ENCODE data around the gene VPS33B. TPM values are rescaled to one million over a fixed set of nuclear protein-coding genes. Genes with fewer than 3 reads are reported as not detected.

The VPS33B gene
- total and polyA plus RNA-seq, 8 donors: 4.2 to 18.9 (median 6.2) TPM

- intact Hi-C loops (cut with DNase I): loop anchor here (5.0 to 10.0 kb wide), 4 partner anchors 167 to 220 kb away; no protein-coding TSS in a partner anchor
- no peak for FAIRE-seq
- H3K27me3 ChIP-seq: no peaks in the 10 kb centered on the region
- no peaks in the 10 kb centered on the region for H3K9me3 ChIP-seq
- 43 to 53% methylated on average over 2 of the region's 2 CpGs for WGBS, 2 donors
- H3K4me3 ChIP-seq: no peak overlapping the region
- no peak for TF ChIP-seq CTCF (IDR thresholded peaks at IDR 0.05)
- H3K27ac ChIP-seq: no peak overlapping the region
- no peak for ATAC-seq
- no peaks in the 10 kb centered on the region for H3K36me3 ChIP-seq
- DNase-seq: no peak
- no peaks in the 10 kb centered on the region for H3K4me1 ChIP-seq
Measured at GRCh38 chr15:91054816-91055215, 32.4 kb upstream of the VPS33B start.

- no peak for ATAC-seq
Measured at GRCh38 chr15:91051248-91051647, 28.9 kb upstream of the VPS33B start.

DNA sequence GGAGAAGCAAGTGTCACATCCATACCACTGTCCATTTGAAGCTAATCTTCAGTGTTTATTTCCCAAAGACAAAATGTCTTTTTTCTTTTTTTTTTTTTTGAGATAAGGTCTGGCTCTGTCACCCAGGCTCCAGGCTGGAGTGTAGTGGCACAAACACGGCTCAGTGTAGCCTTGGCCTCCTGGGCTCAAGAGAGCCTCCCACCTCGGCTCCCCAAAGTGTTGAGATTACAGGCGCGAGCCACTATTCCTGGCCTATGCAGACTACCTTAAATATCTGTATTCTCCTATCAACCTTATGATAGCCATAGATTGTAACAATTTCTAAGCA, 27.7 kb upstream of the VPS33B start:
- 18 to 20% methylated on average over 4 of the region's 4 CpGs for WGBS, 2 donors
- H3K27ac ChIP-seq: no peak overlapping the region
- intact Hi-C loops (cut with DNase I): loop anchor here (5.0 to 10.0 kb wide), 3 partner anchors 175 to 225 kb away; no protein-coding TSS in a partner anchor
- no peaks in the 10 kb centered on the region for H3K27me3 ChIP-seq
- no peak for TF ChIP-seq CTCF (IDR thresholded peaks at IDR 0.05)
- FAIRE-seq: no peak
- ATAC-seq: peak; percentile 22 to 48 (median 31)
- H3K36me3 ChIP-seq: no peaks in the 10 kb centered on the region
- no peaks in the 10 kb centered on the region for H3K4me1 ChIP-seq
- H3K4me3 ChIP-seq: no peak overlapping the region
- no peaks in the 10 kb centered on the region for H3K9me3 ChIP-seq
- DNase-seq: no peak

More at GRCh38 chr15:91051248-91051647, 28.9 kb upstream of the VPS33B start:
- WGBS, 2 donors: 63 to 66% methylated on average over 8 of the region's 8 CpGs
- Histone ChIP-seq H3K9me3 (no peaks in the 10 kb centered on the region), H3K4me3 (no peak overlapping the region), H3K36me3 (no peaks in the 10 kb centered on the region), H3K4me1 (no peaks in the 10 kb centered on the region), H3K27me3 (no peaks in the 10 kb centered on the region), H3K27ac (no peak overlapping the region)
- intact Hi-C loops (cut with DNase I): loop anchor here (5.0 to 10.0 kb wide), 3 partner anchors 174 to 224 kb away; no protein-coding TSS in a partner anchor
- no peak for FAIRE-seq
- no peak for TF ChIP-seq CTCF (IDR thresholded peaks at IDR 0.05)
- DNase-seq: no peak

DNA sequence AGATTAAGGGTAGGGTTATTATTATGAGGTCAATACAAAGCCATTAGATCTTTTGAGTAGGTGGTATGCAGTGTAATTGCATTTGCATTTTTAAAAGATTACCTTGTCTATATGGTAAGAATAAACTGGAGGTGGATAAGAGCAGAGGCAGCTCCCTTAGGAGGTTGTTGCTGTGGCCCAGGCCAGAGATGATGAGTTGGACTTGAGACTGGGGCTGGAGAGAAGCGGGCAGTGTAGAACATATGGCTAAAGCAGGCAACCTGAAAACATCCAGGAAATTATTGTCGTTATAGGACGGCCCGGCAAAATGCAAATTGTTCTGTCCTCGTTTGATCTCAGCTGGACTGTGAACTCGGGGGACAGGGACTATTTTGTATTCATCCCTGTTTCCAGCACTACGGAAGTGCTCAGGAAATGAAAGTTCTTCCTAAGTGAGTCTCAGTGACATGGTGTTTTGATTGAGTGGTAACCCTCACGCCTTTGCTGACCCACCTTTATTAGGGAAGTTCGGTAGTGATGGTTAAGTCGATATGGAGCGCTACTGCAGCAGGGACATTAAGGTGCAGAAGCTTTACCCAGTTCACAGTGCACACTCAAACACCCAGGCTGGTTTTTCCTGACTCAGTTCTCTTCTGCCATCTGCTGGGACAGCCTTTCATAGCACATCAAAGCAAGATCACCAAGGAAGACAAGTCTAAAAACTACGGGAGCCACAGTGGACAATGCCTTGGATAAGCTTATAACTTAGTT, 27.2 kb upstream of the VPS33B start:
- Histone ChIP-seq H3K36me3 (no peaks in the 10 kb centered on the region), H3K27me3 (no peaks in the 10 kb centered on the region), H3K9me3 (no peaks in the 10 kb centered on the region), H3K27ac (no peak overlapping the region), H3K4me3 (no peak overlapping the region), H3K4me1 (no peaks in the 10 kb centered on the region)
- peak; percentile 90 to 99 (median 97) for ATAC-seq
- intact Hi-C loops (cut with DNase I): loop anchor here (5.0 to 10.0 kb wide), 3 partner anchors 175 to 225 kb away; no protein-coding TSS in a partner anchor
- TF ChIP-seq CTCF (IDR thresholded peaks at IDR 0.05): peak in 3 of 4 donors; percentile 26 to 50 (median 34)
- WGBS, 2 donors: 19 to 20% methylated on average over 12 of the region's 12 CpGs
- no peak for FAIRE-seq
- DNase-seq: peak in 3 of 6 donors; percentile 45 to 76 (median 49)
